Hypothalamus (tissue), 51 donors: ENCODE results near the gene MEIKIN.
A peak's percentile ranks its signal among the peaks of the same experiment; 100 is the strongest.

Experiments used
- DNase-seq, 51 donors: peaks; one replicate each; lab custom pipeline; 2025; lab: John Stamatoyannopoulos, UW

MEIKIN gene

GRCh38 chr5:131974016-131974415 lies 28.6 kb upstream of the MEIKIN start:
- no peak for DNase-seq

- no peak for DNase-seq
These were observed 27.7 kb upstream of the MEIKIN start for GRCh38 chr5:131973089-131973712.

GRCh38 chr5:131968396-131968954 lies 23.0 kb upstream of the MEIKIN start:
- no peak for DNase-seq

GRCh38 chr5:131966551-131966950 lies 21.1 kb upstream of the MEIKIN start:
- no peak for DNase-seq

- DNase-seq, result no peak
These were observed 20.5 kb upstream of the MEIKIN start for GRCh38 chr5:131965826-131966415.

- no peak for DNase-seq
These were observed 14.4 kb upstream of the MEIKIN start for GRCh38 chr5:131959906-131960305.

GRCh38 chr5:131959136-131959535 lies 13.7 kb upstream of the MEIKIN start:
- DNase-seq, result no peak

GRCh38 chr5:131957721-131958441 lies 12.4 kb upstream of the MEIKIN start:
- DNase-seq, result peak in 20 of 51 donors; percentile 3 to 59 (median 27)

- DNase-seq, result no peak
These were observed 8.5 kb upstream of the MEIKIN start for GRCh38 chr5:131953969-131954368.

GRCh38 chr5:131952301-131952857 lies 6.9 kb upstream of the MEIKIN start:
- no peak for DNase-seq

- no peak for DNase-seq
These were observed 5.2 kb upstream of the MEIKIN start for GRCh38 chr5:131950706-131951105.

- DNase-seq, result no peak
These were observed 2.0 kb upstream of the MEIKIN start for GRCh38 chr5:131947445-131947844.

- DNase-seq, result no peak
These were observed 537 bp downstream of the MEIKIN start for GRCh38 chr5:131944702-131945550.

- no peak for DNase-seq
These were observed 1.5 kb downstream of the MEIKIN start for GRCh38 chr5:131943916-131944315.

- no peak for DNase-seq
These were observed 3.4 kb downstream of the MEIKIN start for GRCh38 chr5:131942016-131942415.

- DNase-seq, result no peak
These were observed 5.6 kb downstream of the MEIKIN start for GRCh38 chr5:131939690-131940345.

GRCh38 chr5:131932235-131932634 lies 13.2 kb downstream of the MEIKIN start:
- DNase-seq, result no peak

- DNase-seq, result no peak
These were observed 16.5 kb downstream of the MEIKIN start for GRCh38 chr5:131928957-131929356.

- DNase-seq, result no peak
These were observed 19.3 kb downstream of the MEIKIN start for GRCh38 chr5:131926168-131926567.

GRCh38 chr5:131916481-131916880 lies 29.0 kb downstream of the MEIKIN start:
- DNase-seq, result no peak
